Measurements from ENCODE around the gene FGD4.

FGD4 gene

GRCh38 chr12:32398181-32398580, 1.2 kb upstream of the FGD4 start:
- TF ChIP-seq, protein P1, sequence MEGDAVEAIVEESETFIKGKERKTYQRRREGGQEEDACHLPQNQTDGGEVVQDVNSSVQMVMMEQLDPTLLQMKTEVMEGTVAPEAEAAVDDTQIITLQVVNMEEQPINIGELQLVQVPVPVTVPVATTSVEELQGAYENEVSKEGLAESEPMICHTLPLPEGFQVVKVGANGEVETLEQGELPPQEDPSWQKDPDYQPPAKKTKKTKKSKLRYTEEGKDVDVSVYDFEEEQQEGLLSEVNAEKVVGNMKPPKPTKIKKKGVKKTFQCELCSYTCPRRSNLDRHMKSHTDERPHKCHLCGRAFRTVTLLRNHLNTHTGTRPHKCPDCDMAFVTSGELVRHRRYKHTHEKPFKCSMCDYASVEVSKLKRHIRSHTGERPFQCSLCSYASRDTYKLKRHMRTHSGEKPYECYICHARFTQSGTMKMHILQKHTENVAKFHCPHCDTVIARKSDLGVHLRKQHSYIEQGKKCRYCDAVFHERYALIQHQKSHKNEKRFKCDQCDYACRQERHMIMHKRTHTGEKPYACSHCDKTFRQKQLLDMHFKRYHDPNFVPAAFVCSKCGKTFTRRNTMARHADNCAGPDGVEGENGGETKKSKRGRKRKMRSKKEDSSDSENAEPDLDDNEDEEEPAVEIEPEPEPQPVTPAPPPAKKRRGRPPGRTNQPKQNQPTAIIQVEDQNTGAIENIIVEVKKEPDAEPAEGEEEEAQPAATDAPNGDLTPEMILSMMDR (IDR thresholded peaks at IDR 0.05; ENCODE audit: insufficient read depth, low read length, missing control alignments) = no peak
- no peak overlapping the region for H3K4me3 ChIP-seq (ENCODE audit: low read depth, low read length)
- DNase-seq (ENCODE audit: low read depth, low spot score) = no peak
- CTCF ChIA-PET = interaction anchor here (0.9 kb wide), 1 partner anchor 273 kb away, joined by 3 read pairs; no protein-coding TSS in a partner anchor
- POLR2A ChIA-PET = no interaction called here

DNA sequence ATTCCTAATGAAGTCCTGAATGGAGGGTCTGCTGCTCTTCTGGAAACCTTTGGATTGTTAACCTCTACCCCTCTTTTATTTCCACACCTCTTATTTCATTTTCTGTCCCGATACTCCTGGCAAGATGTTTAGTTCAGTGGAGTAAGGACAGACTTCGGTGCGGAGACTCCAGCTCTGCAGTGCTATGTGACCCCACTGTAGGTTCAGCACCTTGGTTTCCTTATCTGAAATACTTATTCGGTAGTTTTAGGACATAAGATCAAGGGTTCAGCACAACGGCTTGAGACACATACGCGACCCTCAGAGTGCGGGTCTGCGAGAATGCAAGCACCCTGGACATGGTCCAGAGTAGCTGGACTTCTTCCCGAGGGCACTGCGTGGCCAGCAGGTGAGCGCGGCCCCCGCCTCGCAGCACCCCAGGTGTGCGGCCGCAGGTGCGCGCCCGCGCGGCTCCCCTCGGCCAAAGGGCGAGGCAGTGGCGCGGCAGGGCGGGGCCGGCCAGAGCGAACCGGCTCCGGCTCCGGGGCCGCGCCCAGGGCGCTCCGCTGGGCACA, 465 bp upstream of the FGD4 start:
- peak overlapping the region; percentile 66 for H3K4me3 ChIP-seq (ENCODE audit: low read depth, low read length)
- ChIA-PET CTCF (interaction anchor here (0.6 to 1.6 kb wide), 3 partner anchors 13 to 273 kb away, joined by 3 to 4 read pairs (median 3); no protein-coding TSS in a partner anchor), POLR2A (no interaction called here)
- no peak for DNase-seq (ENCODE audit: low read depth, low spot score)
- TF ChIP-seq, protein P1 (IDR thresholded peaks at IDR 0.05; ENCODE audit: insufficient read depth, low read length, missing control alignments) = no peak

- DNase-seq (ENCODE audit: low read depth, low spot score) = no peak
- ChIA-PET CTCF (interaction anchor here (0.8 to 1.6 kb wide), 4 partner anchors 9 to 257 kb away, joined by 3 to 4 read pairs (median 4); no protein-coding TSS in a partner anchor), POLR2A (no interaction called here)
- H3K4me3 ChIP-seq (ENCODE audit: low read depth, low read length) = peak overlapping the region; percentile 66
- TF ChIP-seq, protein P1 (IDR thresholded peaks at IDR 0.05; ENCODE audit: insufficient read depth, low read length, missing control alignments) = no peak
These were observed 835 bp downstream of the FGD4 start for GRCh38 chr12:32400114-32400672.

- ChIA-PET POLR2A (no interaction called here), CTCF (interaction anchor here (0.8 to 1.4 kb wide), 3 partner anchors 8 to 257 kb away, joined by 3 to 4 read pairs (median 3); no protein-coding TSS in a partner anchor)
- no peak overlapping the region for H3K4me3 ChIP-seq (ENCODE audit: low read depth, low read length)
- TF ChIP-seq, protein P1 (IDR thresholded peaks at IDR 0.05; ENCODE audit: insufficient read depth, low read length, missing control alignments) = no peak
- no peak for DNase-seq (ENCODE audit: low read depth, low spot score)
These were observed 1.5 kb downstream of the FGD4 start for GRCh38 chr12:32400866-32401265.

DNA sequence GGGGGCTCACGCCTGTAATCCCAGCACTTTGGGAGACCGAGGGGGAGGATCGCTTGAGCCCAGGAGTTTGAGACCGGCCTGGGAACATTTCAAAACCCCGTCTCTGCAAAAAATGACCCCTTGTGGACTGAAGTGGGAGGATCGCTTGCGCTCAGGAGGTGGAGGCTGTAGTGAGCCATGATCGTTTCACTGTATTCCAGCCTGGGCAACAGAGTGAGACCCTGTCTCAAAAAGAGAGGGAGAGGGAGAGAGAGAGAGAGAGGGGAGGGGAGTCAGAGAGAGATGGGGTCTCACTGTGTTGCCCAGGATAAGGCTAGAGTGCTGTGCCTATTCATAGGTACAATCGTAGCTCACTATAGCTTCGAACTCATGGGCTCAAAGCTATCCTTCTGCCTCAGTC, 2.8 kb downstream of the FGD4 start:
- CTCF ChIA-PET = no interaction called here
- DNase-seq (ENCODE audit: low read depth, low spot score) = no peak
- POLR2A ChIA-PET = no interaction called here
- TF ChIP-seq, protein P1 (IDR thresholded peaks at IDR 0.05; ENCODE audit: insufficient read depth, low read length, missing control alignments) = no peak
- H3K4me3 ChIP-seq (ENCODE audit: low read depth, low read length) = no peak overlapping the region

- H3K4me3 ChIP-seq (ENCODE audit: low read depth, low read length) = no peak overlapping the region
- no peak for DNase-seq (ENCODE audit: low read depth, low spot score)
- ChIA-PET CTCF (interaction anchor here (0.7 kb wide), 1 partner anchor 10 kb away, joined by 3 read pairs; no protein-coding TSS in a partner anchor), POLR2A (no interaction called here)
- TF ChIP-seq, protein P1 (IDR thresholded peaks at IDR 0.05; ENCODE audit: insufficient read depth, low read length, missing control alignments) = no peak
These were observed 3.6 kb downstream of the FGD4 start for GRCh38 chr12:32402946-32403345.
